ENCODE measurements around the gene BCL3. TPM values are rescaled to one million over a fixed set of nuclear protein-coding genes. Genes with fewer than 3 reads are reported as not detected.

The BCL3 gene
- 4.6 to 7.8 TPM (median 5.6 TPM) in 3 replicates for total RNA-seq (2021)
- Bru-seq, nascent RNA: percentile 35 among the genes with signal in this experiment
- long read RNA-seq, experiment 1, partial matches to known transcripts: 2 of 7 reads
- long read RNA-seq, experiment 1, other reads (novel, unspliced or antisense): 1 of 7 reads
- long read RNA-seq, experiment 2, partial matches to known transcripts: 3 of 18 reads
- long read RNA-seq, experiment 2, other reads (novel, unspliced or antisense): 8 of 18 reads
- long read RNA-seq, experiment 3, partial matches to known transcripts: 1 of 2 reads
- long read RNA-seq, experiment 3, other reads (novel, unspliced or antisense): 0 of 2 reads

GRCh38 chr19:44748426-44749254, at the start of gene BCL3:
BCL3 (plus strand) TSS chr19:44748708; CDS start chr19:44748791, 83 bp downstream.
- ATAC-seq (no peak; the same call in 1 of the 2 replicates), DNase-seq (ENCODE audit: low spot score) (no peak)
- CTCF ChIA-PET: interaction anchor here (0.6 to 1.6 kb wide), 8 partner anchors 9 to 731 kb away, joined by 3 to 8 read pairs (median 6); partner anchors contain the start of gene NECTIN2
- H3K4me3 Mint-ChIP-seq: peak within 1 kb of the TSS; percentile 86
- H3K36me3 Mint-ChIP-seq: no peaks in the 10 kb centered on the region
- H3K9me3 Mint-ChIP-seq: no peaks in the 10 kb centered on the region
- H3K27ac Mint-ChIP-seq: no peak within 1 kb of the TSS
- TF ChIP-seq MAX (CRISPR knock-in tag; IDR thresholded peaks at IDR 0.05) (no peak), ZNF317 (CRISPR knock-in tag; IDR thresholded peaks at IDR 0.05; ENCODE audit: borderline replicate concordance, low read depth) (no peak), ZNF423 (CRISPR knock-in tag; IDR thresholded peaks at IDR 0.05) (peak; percentile 42; the same call in 1 of the 2 replicates), NR3C1 (CRISPR knock-in tag; conservative IDR thresholded peaks at IDR 0.05; ENCODE audit: low read depth) (no peak), FOXK1 (CRISPR knock-in tag; IDR thresholded peaks at IDR 0.05) (0 out of 2 replicates have a peak, but pooled peaks have one; percentile 5)
- POLR2A ChIA-PET: interaction anchor here (1.1 to 1.2 kb wide), 2 partner anchors 9 to 22 kb away, joined by 3 to 5 read pairs; no protein-coding TSS in a partner anchor
- peaks cover 79% of the 10 kb centered on the region for H3K27me3 Mint-ChIP-seq (ENCODE audit: low read depth)
- peaks cover 13% of the 10 kb centered on the region for H3K4me1 Mint-ChIP-seq

GRCh38 chr19:44700547-44700946, 48.0 kb upstream of the BCL3 start:
- CTCF ChIA-PET: interaction anchor here (0.8 to 1.5 kb wide), 2 partner anchors 11 to 71 kb away, joined by 4 to 6 read pairs; no protein-coding TSS in a partner anchor
- H3K4me3 Mint-ChIP-seq: no peak overlapping the region
- DNase-seq (ENCODE audit: low spot score) (no peak), ATAC-seq (no peak)
- peaks cover 16% of the 10 kb centered on the region for H3K4me1 Mint-ChIP-seq
- no peaks in the 10 kb centered on the region for H3K36me3 Mint-ChIP-seq
- H3K27me3 Mint-ChIP-seq (ENCODE audit: low read depth): peaks cover 4% of the 10 kb centered on the region; the same call in 1 of the 2 replicates
- H3K27ac Mint-ChIP-seq: no peak overlapping the region
- POLR2A ChIA-PET: no interaction called here
- no peaks in the 10 kb centered on the region for H3K9me3 Mint-ChIP-seq
- TF ChIP-seq ATF1 (CRISPR knock-in tag; IDR thresholded peaks at IDR 0.05) (no peak), ZNF416 (CRISPR knock-in tag; IDR thresholded peaks at IDR 0.05) (no peak), ZNF425 (CRISPR knock-in tag; conservative IDR thresholded peaks at IDR 0.05) (no peak), NFYB (CRISPR knock-in tag; conservative IDR thresholded peaks at IDR 0.05; ENCODE audit: low read depth) (no peak), KAT7 (CRISPR knock-in tag; IDR thresholded peaks at IDR 0.05; ENCODE audit: borderline replicate concordance) (no peak), ZNF396 (CRISPR knock-in tag; IDR thresholded peaks at IDR 0.05; ENCODE audit: borderline replicate concordance) (no peak), PRDM15 (CRISPR knock-in tag; IDR thresholded peaks at IDR 0.05) (no peak), TCF7 (CRISPR knock-in tag; IDR thresholded peaks at IDR 0.05; ENCODE audit: low read depth) (no peak), NR2C2 (CRISPR knock-in tag; IDR thresholded peaks at IDR 0.05) (no peak), IRF1 (CRISPR knock-in tag; IDR thresholded peaks at IDR 0.05) (no peak), MYBL2 (CRISPR knock-in tag; IDR thresholded peaks at IDR 0.05) (no peak), TEAD1 (CRISPR knock-in tag; IDR thresholded peaks at IDR 0.05) (no peak), ZNF219 (CRISPR knock-in tag; IDR thresholded peaks at IDR 0.05; ENCODE audit: borderline replicate concordance) (no peak), SOX15 (CRISPR knock-in tag; IDR thresholded peaks at IDR 0.05) (no peak), ZNF532 (CRISPR knock-in tag; IDR thresholded peaks at IDR 0.05; ENCODE audit: borderline replicate concordance) (no peak)

Data from WTC11 (cell line).